Esophagus muscularis mucosa (tissue), 3 donors: ENCODE measurements around the gene ABCD3.

Experiments used
- POLR2A ChIP-seq: fragments of 450-650 bp; IDR thresholded peaks from one replicate; pipeline ENCODE4 v1.6.1; 2017; ENCODE audit warnings: antibody characterized with exemption, moderate library complexity, mild to moderate bottlenecking, low read depth
- POLR2AphosphoS5 ChIP-seq, 2 donors: sonication (generic); formaldehyde crosslinking; IDR thresholded peaks; one replicate each; pipeline ENCODE4 v1.6.1; 2017; ENCODE audit warnings: antibody characterized with exemption in 2 of 2
- TF ChIP-seq, protein P1 (sequence below), 3 experiments: fragments of 200-600 bp in 2 of 3; fragments of 450-650 bp in 1 of 3; sonication (generic) in 2 of 3; IDR thresholded peaks; one replicate each; pipeline ENCODE4 v1.5.1; 2017 to 2019; ENCODE audit warnings: antibody characterized with exemption in 3 of 3, mild to moderate bottlenecking in 2 of 3, moderate library complexity in 1 of 3

DNA sequence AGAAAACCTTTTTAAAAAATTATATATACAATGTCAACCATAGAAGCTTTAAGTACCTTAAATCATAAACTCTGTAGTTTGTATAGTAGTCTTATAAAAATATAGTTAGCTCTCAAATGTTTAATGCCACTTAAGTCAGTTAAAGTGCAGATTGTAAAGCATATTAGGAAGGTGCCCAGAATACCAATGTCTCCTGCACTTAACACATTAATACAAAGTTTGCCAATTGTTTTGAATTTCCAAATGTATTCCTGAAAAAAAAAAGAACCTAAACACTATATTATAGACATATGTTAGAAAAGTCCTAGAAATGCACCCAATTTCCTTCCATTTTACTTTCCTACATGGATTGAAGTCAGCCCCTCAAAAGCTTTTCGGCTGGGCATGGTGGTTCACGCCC, 111.2 kb downstream of the ABCD3 start:
- TF ChIP-seq, protein P1, sequence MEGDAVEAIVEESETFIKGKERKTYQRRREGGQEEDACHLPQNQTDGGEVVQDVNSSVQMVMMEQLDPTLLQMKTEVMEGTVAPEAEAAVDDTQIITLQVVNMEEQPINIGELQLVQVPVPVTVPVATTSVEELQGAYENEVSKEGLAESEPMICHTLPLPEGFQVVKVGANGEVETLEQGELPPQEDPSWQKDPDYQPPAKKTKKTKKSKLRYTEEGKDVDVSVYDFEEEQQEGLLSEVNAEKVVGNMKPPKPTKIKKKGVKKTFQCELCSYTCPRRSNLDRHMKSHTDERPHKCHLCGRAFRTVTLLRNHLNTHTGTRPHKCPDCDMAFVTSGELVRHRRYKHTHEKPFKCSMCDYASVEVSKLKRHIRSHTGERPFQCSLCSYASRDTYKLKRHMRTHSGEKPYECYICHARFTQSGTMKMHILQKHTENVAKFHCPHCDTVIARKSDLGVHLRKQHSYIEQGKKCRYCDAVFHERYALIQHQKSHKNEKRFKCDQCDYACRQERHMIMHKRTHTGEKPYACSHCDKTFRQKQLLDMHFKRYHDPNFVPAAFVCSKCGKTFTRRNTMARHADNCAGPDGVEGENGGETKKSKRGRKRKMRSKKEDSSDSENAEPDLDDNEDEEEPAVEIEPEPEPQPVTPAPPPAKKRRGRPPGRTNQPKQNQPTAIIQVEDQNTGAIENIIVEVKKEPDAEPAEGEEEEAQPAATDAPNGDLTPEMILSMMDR (IDR thresholded peaks at IDR 0.05), result no peak
- TF ChIP-seq POLR2A, result no peak
- TF ChIP-seq POLR2AphosphoS5 (IDR thresholded peaks at IDR 0.05), result no peak
